ENCODE measurements around the gene SSTR4. TPM values are rescaled to one million over a fixed set of nuclear protein-coding genes. Genes with fewer than 3 reads are reported as not detected.

SSTR4 gene
- total and polyA plus RNA-seq, 2 donors, result 0.06 TPM; not detected in 1

GRCh38 chr20:23085436-23086055, 50.4 kb downstream of the SSTR4 start:
- WGBS, result 78% methylated on average over 23 of the region's 23 CpGs
- Histone ChIP-seq H3K27ac (ENCODE audit: low read depth) (peak overlapping the region; percentile 61), H3K4me3 (ENCODE audit: low read depth, low read length) (peak overlapping the region; percentile 16), H3K36me3 (ENCODE audit: insufficient read depth) (no peaks in the 10 kb centered on the region), H3K4me1 (ENCODE audit: insufficient read depth) (no peaks in the 10 kb centered on the region)
- DNase-seq (ENCODE audit: extremely low spot score), result no peak

GRCh38 chr20:23086056-23086566, 51.0 kb downstream of the SSTR4 start, which contains the start of gene CD93:
CD93 (minus strand) TSS chr20:23086324; CDS start chr20:23086192, 132 bp downstream.
- H3K27ac ChIP-seq (ENCODE audit: low read depth), result peak within 1 kb of the TSS; percentile 61
- no peaks in the 10 kb centered on the region for H3K4me1 ChIP-seq (ENCODE audit: insufficient read depth)
- H3K4me3 ChIP-seq (ENCODE audit: low read depth, low read length), result peak within 1 kb of the TSS; percentile 16
- DNase-seq (ENCODE audit: extremely low spot score), result no peak
- no peaks in the 10 kb centered on the region for H3K36me3 ChIP-seq (ENCODE audit: insufficient read depth)
- whole genome bisulfite sequencing, result 52% methylated on average over 28 of the region's 28 CpGs

- 77% methylated on average over 14 of the region's 14 CpGs for WGBS
- H3K4me1 ChIP-seq (ENCODE audit: insufficient read depth), result no peaks in the 10 kb centered on the region
- no peak overlapping the region for H3K4me3 ChIP-seq (ENCODE audit: low read depth, low read length)
- no peak for DNase-seq (ENCODE audit: extremely low spot score)
- peak overlapping the region; percentile 29 for H3K27ac ChIP-seq (ENCODE audit: low read depth)
- no peaks in the 10 kb centered on the region for H3K36me3 ChIP-seq (ENCODE audit: insufficient read depth)
Measured at GRCh38 chr20:23086931-23087411, 51.9 kb downstream of the SSTR4 start.

- peak overlapping the region; percentile 29 for H3K27ac ChIP-seq (ENCODE audit: low read depth)
- WGBS, result 83% methylated on average over 9 of the region's 9 CpGs
- DNase-seq (ENCODE audit: extremely low spot score), result no peak
- no peaks in the 10 kb centered on the region for H3K4me1 ChIP-seq (ENCODE audit: insufficient read depth)
- H3K4me3 ChIP-seq (ENCODE audit: low read depth, low read length), result no peak overlapping the region
- no peaks in the 10 kb centered on the region for H3K36me3 ChIP-seq (ENCODE audit: insufficient read depth)
Measured at GRCh38 chr20:23087587-23088251, 52.6 kb downstream of the SSTR4 start.

Other genes with a start within 250 kb of the SSTR4 start
- gene THBD, start 14.4 kb downstream of the SSTR4 start, total RNA-seq, result 11.1 TPM
- gene THBD, start 14.4 kb downstream of the SSTR4 start, polyA plus RNA-seq, result 55.0 TPM
- gene CD93, start 51.0 kb downstream of the SSTR4 start, total RNA-seq, result 72.8 TPM
- 52.6 TPM for gene CD93, start 51.0 kb downstream of the SSTR4 start, polyA plus RNA-seq

All from urinary bladder (tissue), 4 donors.